H1 (cell line): Measurements from ENCODE around the gene KRTAP10-2.

Source experiments
- HDAC2 ChIP-seq, 2 experiments: fragments of 300-600 bp in 1 of 2; sonication (generic) in 1 of 2; IDR thresholded peaks; 2 replicates each; pipeline ENCODE4 v1.6.1; 2011 to 2012; ENCODE audit warnings: low read depth in 2 of 2, low read length in 2 of 2, mild to moderate bottlenecking in 2 of 2, moderate library complexity in 2 of 2, borderline replicate concordance in 1 of 2, inconsistent platforms in 1 of 2
- JUN ChIP-seq: IDR thresholded peaks from 2 replicates; pipeline ENCODE4 v1.6.1; 2011; ENCODE audit warnings: low read depth, mild to moderate bottlenecking, improper control_type of control experiment, low read length
- POLR2A ChIP-seq, 2 experiments: IDR thresholded peaks; 1 replicate in 1 of 2; 2 replicates in 1 of 2; pipeline ENCODE4 v1.6.1; 2011; ENCODE audit warnings: low read depth in 2 of 2, low read length in 2 of 2, mild to moderate bottlenecking in 2 of 2; ENCODE audit errors: control extremely low read depth in 1 of 2
- SIN3A ChIP-seq, 2 experiments: IDR thresholded peaks in 1 of 2; conservative IDR thresholded peaks in 1 of 2; 2 replicates each; pipeline ENCODE4 v1.6.1; 2011 to 2012; ENCODE audit warnings: low read length in 2 of 2, improper control_type of control experiment in 1 of 2, low read depth in 1 of 2, mild to moderate bottlenecking in 1 of 2
- SIX5 ChIP-seq: IDR thresholded peaks from 2 replicates; pipeline ENCODE4 v1.6.1; 2011; ENCODE audit warnings: mild to moderate bottlenecking, low read depth, low read length
- ZNF274 ChIP-seq: IDR thresholded peaks from 2 replicates; pipeline ENCODE4 v1.7.0; 2012; ENCODE audit warnings: low read length, borderline replicate concordance; ENCODE audit errors: extremely low read depth
- TF ChIP-seq, protein P1 (sequence below), 3 experiments: IDR thresholded peaks; 1 replicate in 2 of 3; 2 replicates in 1 of 3; pipeline versions ENCODE4 v1.5.1 to v1.6.1; 2011; ENCODE audit warnings: low read length in 3 of 3, mild to moderate bottlenecking in 3 of 3, inconsistent platforms in 2 of 3, low read depth in 1 of 3, moderate library complexity in 1 of 3; ENCODE audit not compliant: insufficient read depth in 1 of 3; ENCODE audit errors: control extremely low read depth in 1 of 3

- TF ChIP-seq, protein P1, sequence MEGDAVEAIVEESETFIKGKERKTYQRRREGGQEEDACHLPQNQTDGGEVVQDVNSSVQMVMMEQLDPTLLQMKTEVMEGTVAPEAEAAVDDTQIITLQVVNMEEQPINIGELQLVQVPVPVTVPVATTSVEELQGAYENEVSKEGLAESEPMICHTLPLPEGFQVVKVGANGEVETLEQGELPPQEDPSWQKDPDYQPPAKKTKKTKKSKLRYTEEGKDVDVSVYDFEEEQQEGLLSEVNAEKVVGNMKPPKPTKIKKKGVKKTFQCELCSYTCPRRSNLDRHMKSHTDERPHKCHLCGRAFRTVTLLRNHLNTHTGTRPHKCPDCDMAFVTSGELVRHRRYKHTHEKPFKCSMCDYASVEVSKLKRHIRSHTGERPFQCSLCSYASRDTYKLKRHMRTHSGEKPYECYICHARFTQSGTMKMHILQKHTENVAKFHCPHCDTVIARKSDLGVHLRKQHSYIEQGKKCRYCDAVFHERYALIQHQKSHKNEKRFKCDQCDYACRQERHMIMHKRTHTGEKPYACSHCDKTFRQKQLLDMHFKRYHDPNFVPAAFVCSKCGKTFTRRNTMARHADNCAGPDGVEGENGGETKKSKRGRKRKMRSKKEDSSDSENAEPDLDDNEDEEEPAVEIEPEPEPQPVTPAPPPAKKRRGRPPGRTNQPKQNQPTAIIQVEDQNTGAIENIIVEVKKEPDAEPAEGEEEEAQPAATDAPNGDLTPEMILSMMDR (IDR thresholded peaks at IDR 0.05; ENCODE audit: control extremely low read depth in 1 of 3, insufficient read depth in 1 of 3, low read depth in 1 of 3, low read length in 3 of 3) = no peak
- no peak for TF ChIP-seq POLR2A (IDR thresholded peaks at IDR 0.05; ENCODE audit: control extremely low read depth in 1 of 2, low read depth in 2 of 2, low read length in 2 of 2)
- no peak for TF ChIP-seq ZNF274
- TF ChIP-seq HDAC2 (IDR thresholded peaks at IDR 0.05; ENCODE audit: borderline replicate concordance in 1 of 2, low read depth in 2 of 2, low read length in 2 of 2) = no peak
- no peak for TF ChIP-seq JUN
- no peak for TF ChIP-seq SIX5
- no peak for TF ChIP-seq SIN3A (conservative IDR thresholded peaks at IDR 0.05 in 1 of 2, IDR thresholded peaks at IDR 0.05 in 1 of 2; ENCODE audit: low read depth in 1 of 2, low read length in 2 of 2)
These were observed 28.5 kb downstream of the KRTAP10-2 start for GRCh38 chr21:44522753-44523204.
